A204.1 (cell line): ENCODE measurements around the gene AFF3.

Source experiments
- FAIRE-seq: peaks from 2 replicates; lab custom pipeline; 2012; peaks lifted over from hg19 to GRCh38; lab: Jason Lieb, UNC

AFF3 gene

DNA sequence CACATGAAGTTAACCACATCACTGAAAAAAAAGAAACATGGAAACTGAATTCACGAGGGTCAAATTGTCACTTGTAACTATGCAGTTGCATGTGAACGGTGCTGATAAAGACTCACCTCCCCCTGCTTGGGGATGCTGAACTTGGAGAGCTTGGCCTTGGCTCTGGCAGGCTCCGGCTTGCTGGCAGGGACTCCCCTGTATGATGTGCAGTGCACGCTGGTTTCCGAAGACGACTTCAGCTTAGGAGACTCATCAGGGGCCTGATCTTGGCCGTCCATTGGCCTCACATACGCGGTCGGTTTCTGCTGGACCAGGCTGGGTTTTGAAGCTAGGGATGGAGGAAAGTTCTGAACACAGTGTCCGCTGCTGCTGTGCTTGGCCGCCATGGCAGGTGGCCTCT is 135.9 kb downstream of the AFF3 start:
- FAIRE-seq: no peak

DNA sequence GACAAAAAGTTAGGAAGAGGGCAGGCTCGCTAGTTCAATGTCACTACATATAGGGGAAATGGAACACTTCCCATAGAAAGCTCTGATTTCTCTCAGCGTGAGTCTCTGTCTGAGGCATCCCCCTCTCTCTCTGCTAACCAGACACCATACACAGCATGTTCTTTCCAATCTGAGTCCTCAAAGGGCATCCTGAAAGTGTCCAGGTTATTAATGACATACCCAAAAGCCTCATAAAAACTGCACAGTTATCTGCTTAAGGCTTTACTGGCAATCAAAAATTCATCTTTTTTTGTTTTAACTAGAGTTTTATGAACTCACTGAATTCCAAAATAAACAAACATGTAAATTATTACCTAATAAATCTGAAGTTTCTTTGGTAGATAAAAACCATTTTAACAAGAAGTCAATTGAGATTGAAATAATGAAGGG is 137.4 kb downstream of the AFF3 start:
- no peak for FAIRE-seq

DNA sequence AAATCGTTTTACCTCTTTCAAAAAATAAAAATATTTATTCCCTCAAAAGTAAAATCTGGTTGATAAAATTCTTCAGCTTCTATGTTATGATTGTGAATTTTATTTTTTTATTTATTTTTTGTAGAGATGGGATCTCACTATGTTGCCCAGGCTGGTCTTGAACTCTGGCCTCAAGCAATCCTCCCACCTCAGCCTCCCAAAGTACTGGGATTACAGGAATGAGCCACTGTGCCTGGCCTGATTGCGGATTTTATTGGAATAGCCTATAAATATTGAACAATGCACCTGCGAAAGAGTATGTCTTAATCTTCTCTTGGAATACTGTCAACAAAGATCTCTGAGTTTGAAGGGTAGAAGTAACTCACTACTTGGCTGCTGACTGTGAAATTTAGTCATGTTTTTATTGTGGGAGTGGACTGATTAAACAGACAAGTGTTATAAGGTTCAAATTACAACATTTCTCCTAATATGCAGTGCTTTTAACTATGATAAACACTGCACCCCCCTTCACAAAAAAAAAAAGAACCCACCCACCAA is 138.0 kb downstream of the AFF3 start:
- FAIRE-seq: no peak

GRCh38 chr2:100002059-100002458 is 140.3 kb downstream of the AFF3 start:
- FAIRE-seq: no peak

DNA sequence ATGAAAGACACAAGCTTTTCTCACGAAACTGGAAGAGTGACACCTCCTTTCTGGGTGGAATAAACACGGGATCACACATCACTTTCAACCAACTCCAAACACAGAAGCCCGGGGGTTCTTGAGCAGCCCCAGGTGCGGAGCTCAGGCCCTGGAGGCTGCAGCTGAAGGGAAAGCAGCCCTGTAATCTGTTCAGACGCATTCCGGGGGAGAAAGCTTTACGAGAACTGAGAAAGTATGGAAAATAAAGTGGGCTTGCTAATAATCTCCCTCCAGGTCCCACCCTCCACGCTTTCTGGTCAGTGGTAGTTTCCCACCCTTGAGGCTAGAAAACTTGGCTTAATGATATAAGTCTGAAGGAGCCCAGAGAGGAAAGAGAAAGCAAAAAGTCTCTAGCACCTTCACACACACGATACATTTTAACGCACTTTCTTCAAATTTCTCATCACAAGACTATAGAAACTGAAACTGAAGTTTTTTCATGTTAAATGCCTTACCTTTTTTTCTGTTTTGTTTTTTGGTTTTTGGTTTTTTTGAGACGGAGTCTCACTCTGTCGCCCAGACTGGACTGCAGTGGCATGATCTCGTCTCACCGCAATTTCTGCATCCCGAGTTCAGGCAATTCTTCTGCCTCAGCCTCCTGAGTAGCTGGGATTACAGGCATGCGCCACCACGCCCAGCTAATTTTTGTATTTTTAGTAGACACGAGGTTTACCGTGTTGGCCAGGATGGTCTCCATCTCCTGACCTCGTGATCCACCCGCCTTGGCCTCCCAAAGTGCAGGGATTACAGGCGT is 141.3 kb downstream of the AFF3 start:
- no peak for FAIRE-seq

- no peak for FAIRE-seq
These were observed 143.6 kb downstream of the AFF3 start for GRCh38 chr2:99998651-99999320.

GRCh38 chr2:99989905-99990304 is 152.5 kb downstream of the AFF3 start:
- FAIRE-seq: no peak

DNA sequence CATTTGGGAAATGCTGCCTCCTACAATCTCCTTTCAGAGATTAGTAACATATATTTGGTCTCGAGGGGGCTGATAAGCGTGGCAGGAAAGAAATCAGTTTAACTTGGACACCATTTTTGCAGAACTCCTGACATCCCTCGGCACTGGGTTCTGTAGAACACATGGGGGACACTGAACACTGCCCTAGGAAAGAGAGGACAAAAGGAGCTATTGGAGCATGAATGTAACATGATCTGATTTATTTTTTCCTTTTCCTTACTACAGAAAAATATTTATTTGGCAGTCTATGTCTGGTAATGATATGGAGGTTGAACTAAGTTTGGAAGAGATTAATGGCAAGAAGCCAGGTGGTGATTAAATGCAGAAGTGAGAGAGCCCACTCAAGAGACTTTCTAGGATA is 153.8 kb downstream of the AFF3 start:
- no peak for FAIRE-seq

DNA sequence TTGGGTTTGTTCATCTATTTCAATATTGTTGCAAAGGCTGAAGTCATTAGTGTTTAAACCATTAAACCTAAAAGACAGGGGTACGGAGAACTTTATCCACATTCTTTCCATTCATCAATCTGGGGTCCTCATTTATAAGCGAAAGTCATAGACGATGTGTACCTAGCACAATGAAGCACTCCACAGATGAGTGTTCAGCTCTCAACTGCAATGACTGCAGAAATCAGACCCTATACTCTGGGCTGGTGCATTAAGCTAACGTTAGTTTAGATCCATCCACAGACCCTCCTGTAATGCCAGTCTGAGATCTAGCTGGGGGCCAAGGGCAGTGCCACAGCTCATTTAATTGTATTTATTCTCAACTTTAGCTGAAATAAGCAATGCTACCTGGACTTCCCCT is 155.2 kb downstream of the AFF3 start:
- no peak for FAIRE-seq

GRCh38 chr2:99984799-99985515 is 157.4 kb downstream of the AFF3 start:
- FAIRE-seq: no peak

GRCh38 chr2:99982744-99983143 is 159.6 kb downstream of the AFF3 start:
- FAIRE-seq: no peak

DNA sequence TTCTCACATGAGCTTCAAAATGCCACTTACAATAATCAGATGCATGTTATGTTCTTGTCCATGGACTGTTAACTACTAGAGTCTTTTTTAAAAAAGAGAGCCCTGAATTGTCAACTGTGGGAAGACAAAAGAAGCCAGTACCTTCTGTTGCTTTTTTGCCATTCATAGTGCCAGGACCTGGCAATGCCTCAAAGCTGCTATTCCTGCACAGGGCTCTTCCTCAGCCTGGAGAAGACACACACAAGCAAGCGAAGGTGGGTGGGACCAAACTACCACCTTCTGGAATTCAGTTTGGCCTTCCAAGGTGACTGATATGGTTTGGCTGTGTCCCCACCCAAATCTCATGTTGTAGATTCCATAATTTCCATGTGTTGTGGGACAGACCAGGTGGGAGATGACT is 160.6 kb downstream of the AFF3 start:
- no peak for FAIRE-seq

DNA sequence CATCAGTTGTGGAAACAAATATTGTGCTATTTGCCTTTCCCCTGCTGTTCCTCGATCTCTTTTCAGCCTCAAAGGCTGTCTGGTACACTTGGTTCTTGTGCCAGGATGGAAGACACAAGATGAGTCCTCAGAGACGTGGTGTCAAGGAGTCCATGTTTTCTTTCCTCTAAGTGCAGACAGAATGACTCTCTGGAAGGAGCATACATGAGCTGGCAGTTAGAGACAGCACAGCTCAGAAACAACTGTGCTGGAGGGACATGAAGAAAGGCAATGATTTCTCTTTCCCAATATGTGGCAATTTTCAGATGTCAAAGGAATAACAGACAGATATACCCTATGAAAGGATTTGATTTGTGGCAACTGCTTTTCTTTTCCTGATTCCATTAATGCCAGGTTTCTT is 162.2 kb downstream of the AFF3 start:
- FAIRE-seq: no peak

DNA sequence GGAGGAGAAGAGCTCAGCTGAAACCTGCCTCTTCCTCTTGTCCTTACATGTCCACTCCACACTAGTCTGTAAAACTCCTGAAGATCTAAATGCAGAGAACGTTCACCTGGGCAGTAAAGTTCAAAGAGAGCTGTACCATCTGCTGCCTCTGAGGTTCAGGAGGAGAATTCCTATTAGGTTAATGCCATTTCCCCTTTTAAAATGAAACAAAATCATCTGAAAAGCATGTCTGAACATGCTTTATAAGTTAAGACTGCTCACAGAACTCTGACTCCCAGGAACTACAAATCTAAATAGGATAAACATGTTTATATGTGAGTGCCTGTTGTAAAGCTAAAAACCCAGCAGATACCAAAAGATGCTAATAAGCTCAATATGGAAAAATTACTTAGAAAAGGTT is 164.4 kb downstream of the AFF3 start:
- no peak for FAIRE-seq

DNA sequence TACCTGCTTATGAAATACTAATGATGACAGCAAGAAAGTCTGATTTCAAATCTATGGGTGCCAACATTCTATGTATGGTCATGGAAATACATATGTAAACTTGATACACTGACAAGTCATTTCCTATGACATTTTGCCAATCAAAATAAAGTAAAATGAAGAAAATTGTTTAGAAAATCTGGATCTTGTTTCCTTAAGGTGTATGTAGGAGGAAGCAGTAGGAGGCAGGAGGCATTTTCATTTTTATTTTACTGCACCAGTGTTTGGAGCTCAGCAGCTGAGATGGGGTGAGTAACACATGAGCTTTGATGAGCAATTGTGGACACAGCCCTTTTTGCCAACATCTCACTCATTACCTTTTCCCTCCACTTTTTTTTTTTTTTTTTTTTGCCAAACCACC is 167.0 kb downstream of the AFF3 start:
- FAIRE-seq: no peak

DNA sequence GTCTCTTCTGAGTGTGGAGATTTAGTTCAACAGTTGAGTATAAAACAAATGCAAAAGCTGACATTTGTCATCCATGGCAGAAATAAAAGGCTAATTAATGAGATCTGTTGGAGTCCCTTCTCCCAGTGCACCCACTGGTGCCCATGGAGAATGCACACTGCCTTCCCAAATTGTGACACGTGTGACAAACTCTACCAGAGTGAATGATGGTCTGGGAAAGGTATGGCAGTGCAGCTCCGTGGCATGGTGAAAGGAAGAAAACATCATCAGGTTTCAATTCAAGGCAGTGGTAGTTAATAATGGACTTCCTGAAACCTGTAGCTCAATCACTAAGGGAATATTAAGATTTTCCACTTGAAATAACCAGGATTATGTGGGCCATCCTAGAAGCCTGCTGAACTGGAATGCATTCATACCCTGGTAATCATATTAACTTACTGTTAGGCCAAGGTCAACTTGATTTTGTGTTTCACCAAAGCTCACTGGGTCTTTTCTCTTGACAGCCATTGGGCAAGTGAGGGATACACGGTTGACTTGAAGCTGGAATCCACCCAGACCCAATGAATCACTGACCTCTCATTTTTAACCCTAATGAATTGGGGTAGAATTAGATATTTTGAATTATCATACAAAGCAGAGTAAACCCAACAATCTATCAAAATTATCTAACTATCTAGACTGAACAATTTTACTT is 167.6 kb downstream of the AFF3 start:
- no peak for FAIRE-seq

GRCh38 chr2:99974275-99974674 is 168.1 kb downstream of the AFF3 start:
- no peak for FAIRE-seq

DNA sequence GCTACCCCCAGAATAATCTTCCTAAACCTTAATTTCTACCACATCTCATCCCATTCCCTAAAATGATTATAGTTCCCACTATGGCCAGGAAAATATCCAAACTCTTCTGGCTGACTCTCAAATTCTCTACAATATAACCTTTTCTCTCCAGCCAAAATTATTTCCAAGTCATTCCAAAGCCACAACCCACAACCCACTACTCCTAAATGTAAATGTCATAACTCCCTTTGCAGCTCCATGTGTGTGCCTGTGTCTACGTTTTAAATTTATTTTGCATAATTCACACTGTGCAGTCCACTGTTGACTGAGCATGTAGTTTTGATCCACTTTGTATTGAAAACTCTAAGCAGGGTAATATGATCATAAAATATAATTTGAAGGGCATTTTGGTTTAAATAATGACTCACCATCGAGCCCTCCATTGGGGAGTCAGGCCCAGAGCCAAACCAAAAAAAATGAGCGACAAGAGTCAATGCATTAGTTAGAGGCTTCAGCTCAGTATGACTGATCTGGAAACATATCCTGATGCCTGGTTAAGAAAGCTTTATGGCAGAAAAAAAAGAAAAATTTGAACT is 171.0 kb downstream of the AFF3 start:
- no peak for FAIRE-seq

- FAIRE-seq: no peak
These were observed 172.0 kb downstream of the AFF3 start for GRCh38 chr2:99970292-99970868.

DNA sequence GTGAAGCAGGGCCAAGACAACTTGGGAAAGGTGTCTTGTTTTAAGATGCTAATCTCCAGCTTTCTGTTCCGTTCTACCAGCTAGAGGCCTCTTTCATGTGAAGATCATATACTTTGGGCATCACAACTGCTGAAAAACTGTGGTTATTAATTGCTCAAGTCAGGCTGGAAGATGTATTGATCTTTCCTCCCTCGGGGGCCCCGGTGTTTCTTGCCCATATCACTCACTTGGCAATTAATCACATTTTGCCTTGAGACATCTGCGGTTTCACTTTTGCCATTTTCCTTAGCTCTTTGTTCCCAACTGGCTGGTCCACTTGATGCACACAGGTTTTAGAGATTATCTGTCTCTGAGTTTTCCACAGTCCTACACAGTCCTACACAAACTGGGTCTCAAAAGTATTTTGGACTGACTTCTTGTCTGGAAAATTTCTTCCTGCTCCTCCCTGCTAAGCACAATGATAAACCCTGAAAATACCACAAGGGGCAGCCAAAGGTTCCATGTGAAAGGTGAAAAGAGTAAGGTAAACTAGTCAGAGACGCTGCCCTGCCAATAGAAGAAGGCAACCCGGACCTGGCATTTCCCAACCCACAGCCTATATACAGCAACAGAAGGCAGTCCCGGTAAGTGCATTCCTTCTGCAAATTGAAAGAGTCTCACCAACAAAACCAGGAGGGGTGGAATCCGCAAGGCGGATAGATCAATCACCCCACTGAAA is 181.0 kb downstream of the AFF3 start:
- no peak for FAIRE-seq

- no peak for FAIRE-seq
These were observed 181.6 kb downstream of the AFF3 start for GRCh38 chr2:99960790-99961189.
